ENCODE measurements around the gene RPS6KA5.
"Not testable (repeated sequence)": the region's sequence is repeated elsewhere in the genome, so short reads cannot be mapped to it uniquely, and the experiment has no call there.

The RPS6KA5 gene

DNA sequence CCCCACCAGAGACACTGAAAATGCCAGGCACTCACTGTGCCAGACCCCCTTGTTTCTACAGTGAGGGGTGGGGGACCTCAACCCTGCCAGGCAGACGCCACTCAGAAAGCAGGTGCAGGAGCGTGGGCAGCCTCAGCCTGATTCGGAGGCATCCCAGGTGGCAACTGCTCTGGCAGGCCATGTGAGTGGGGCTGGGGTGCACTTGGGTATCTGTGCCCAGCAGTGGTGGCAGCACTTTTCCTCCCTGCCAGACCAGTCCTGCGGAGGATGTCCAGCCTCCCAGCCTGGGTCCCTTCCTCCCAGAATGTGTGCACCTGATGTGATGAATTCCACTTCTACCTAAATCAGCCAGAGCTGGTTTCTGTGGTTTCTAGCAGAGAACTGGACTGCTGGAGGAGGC is 230.8 kb downstream of the RPS6KA5 start:
- no peak for DNase-seq (ENCODE audit: low spot score)

DNA sequence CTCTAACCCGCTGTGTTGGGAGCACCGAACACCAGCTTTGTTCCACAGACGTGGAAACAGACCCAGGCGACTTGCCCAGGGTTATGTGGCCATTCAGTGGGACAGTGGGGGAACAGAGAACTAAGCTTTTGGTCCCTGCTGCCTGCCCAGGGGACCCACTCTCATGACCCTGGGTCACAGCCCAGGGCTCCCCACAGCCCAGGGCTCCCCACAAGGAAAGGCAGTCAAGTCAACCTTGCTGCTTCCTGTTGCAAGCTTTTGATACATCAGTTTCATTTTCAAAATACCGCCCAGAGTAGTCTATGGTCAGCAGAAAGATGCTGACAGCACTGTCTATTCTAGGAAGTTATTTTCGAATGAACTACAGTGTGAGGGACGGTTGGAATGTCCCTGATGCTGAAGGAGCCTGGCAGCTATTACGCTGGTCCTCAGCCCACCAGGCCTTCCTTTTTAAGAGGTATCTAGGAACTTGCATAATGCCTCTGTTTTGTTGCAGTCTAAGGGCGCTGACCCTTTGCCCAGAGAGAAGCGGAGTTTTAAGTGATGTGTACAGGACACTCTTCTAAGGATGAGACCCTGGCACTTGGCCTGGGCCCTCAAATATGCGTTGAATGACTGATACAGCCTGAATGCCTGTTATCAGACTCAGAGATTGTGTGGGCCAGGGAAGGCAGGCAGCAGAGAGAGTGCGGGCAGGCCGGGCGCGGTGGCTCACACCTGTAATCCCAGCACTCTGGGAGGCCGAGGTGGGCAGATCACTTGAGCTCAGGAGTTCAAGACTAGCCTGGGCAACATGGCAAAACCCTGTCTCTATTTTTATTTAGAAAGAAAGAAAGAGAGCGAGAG is 231.6 kb downstream of the RPS6KA5 start:
- no peak for DNase-seq (ENCODE audit: low spot score)

DNA sequence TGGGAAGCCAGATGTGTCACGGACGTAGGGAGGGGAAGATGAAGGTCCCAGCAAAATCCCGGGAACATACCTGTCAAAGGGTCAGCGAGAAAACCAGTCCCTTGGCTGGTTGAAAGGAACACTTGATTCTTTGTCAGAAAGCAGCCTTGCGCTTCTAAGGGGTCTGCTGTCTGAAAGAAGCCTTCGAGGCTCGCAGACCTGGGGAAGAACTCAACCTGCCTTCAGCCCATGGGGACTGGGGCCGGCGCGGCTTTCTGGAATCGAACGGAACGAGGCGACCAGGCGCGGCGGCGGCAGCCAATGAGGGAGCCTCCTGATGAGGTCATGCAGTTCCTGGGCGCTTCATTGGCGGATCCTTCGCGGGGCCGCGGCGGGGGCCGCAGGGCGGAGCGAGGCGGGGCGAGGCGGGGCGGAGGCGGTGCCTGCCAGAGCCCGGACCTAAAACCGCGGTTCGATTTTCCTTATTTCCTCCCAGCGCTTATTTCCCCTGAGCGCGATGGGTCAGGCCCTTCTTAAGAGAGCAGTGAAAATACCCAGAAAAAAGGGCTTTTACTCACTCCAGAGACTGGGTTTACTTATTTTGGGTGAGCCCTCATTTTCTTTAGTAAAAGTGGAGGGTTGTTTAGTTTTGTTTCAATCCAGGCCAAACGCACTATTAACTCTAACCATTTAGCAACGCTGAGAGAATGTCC is 232.4 kb downstream of the RPS6KA5 start:
- peak; percentile 70 for DNase-seq (ENCODE audit: low spot score)

DNA sequence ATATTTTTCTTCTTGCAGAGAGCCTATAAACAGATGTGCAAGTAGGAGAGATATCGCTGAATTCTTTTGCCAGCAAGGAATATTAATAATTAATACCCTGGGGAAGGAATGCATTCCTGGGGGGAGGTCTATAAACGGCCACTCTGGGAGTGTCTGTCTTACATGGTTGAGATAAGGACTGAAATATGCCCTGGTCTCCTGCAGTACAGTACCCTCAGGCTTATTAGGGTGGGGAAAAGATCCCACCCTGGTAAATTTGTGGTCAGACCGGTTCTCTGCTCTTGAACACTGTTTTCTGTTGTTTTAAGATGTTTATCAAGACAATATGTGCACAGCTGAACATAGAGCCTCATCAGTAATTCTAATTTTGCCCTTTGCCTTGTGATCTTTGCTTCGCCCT is 236.9 kb downstream of the RPS6KA5 start:
- DNase-seq (ENCODE audit: low spot score) = not testable (repeated sequence)

DNA sequence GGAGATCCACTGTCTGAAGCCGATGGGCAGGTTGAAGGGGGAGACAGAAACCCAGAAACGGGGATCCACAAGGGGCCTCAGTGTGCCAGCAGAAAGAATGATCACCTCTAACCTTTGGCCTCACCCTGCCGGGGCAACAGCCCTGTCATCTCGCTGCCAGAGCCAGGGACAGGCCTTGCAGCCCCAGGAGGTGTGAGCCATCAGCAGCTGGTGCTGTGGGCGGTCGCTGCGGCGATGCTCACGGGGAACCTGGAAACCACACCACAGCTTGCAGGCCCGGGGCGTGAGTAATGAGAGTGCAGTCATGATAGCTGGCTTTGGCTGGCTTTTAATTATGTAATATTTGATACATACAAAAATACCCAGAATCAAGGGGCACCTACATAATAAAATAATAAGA is 239.5 kb downstream of the RPS6KA5 start:
- DNase-seq (ENCODE audit: low spot score) = no peak

DNA sequence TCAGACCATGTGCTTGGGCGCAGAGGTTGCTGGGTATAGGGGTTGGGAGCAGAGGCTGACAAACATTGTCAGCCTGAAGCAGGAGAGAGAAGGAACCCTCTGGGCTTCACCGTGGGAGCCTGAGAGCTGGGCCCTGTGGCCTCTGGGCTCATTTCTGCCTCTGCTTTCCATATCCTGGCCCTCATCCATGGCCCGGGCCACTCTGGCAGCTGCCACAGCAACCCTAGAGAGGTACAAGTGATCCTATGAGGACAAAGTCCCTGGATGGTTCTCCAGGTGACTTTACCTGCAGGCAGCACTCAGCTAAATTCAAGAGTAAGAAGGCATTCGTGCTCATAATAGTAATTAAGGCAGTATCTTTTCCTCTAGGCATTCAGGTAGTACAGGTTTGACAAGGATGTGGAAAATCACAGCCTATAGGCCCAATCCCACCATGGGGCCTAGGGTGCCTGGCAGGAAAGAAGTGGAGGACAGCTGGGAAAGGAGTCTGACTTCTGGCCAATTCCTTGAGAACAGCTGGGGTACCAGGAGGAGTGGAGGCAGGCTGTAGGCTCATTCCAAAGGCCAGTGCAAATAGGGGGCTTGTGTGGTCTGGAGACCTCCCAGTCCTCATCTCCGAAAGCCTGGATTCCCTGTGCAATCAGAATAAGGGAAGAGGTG is 240.6 kb downstream of the RPS6KA5 start:
- DNase-seq (ENCODE audit: low spot score) = no peak

DNA sequence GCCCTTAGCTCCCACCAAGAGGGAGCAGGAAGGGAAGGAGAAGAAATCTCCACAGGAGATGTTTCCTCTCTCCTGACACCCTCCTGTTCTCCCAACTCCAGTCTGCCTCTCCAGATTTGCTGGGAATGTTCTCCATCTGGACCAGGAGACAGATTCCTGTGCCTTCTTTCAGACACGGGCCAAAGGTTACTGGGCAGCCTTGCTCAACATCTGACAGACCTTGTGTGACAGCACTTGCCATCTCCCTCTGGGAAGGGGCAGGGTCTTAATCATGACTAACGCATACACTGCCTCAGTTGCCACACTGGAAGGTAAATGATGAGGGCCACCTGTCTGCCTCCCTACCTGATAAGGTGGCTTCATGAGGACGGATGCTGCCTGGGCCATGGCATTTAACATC is 241.7 kb downstream of the RPS6KA5 start:
- no peak for DNase-seq (ENCODE audit: low spot score)

DNA sequence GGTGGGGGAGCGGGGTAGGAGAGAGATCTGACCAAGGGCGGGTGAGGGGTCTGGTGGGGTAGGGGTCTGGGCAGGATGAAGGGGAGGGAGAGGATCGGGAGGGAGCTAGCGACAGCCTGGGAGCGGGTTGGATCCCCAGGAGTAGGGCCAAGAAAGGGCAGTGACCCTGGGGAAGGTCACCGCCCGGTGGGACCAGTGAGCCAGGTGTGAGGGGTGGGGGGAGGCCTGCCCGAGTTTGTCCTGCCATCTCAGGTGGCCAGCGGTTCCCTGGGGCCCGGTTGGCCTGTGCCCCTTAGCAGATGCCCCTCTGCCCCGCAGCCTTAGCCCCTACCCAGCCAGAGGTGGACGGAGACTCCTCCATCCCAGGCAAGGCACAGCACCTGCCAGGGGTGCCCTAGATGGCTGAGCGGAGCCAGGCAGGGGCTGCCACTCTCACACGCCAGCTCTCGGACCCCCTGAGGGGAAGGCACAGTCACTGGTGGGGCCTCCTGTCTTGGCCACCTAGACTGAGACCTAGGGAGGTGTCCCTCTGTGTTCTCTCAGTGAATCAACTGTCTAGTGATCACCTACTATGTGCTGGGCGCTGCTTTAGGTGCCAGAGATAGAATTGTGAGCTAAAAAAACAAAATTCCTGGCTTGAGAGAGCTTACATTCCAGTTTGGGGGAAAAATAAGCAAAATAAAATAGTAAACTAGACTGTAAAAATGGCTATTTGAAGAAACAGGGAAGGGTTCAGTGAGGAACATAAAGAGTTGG is 243.6 kb downstream of the RPS6KA5 start:
- no peak for DNase-seq (ENCODE audit: low spot score)

DNA sequence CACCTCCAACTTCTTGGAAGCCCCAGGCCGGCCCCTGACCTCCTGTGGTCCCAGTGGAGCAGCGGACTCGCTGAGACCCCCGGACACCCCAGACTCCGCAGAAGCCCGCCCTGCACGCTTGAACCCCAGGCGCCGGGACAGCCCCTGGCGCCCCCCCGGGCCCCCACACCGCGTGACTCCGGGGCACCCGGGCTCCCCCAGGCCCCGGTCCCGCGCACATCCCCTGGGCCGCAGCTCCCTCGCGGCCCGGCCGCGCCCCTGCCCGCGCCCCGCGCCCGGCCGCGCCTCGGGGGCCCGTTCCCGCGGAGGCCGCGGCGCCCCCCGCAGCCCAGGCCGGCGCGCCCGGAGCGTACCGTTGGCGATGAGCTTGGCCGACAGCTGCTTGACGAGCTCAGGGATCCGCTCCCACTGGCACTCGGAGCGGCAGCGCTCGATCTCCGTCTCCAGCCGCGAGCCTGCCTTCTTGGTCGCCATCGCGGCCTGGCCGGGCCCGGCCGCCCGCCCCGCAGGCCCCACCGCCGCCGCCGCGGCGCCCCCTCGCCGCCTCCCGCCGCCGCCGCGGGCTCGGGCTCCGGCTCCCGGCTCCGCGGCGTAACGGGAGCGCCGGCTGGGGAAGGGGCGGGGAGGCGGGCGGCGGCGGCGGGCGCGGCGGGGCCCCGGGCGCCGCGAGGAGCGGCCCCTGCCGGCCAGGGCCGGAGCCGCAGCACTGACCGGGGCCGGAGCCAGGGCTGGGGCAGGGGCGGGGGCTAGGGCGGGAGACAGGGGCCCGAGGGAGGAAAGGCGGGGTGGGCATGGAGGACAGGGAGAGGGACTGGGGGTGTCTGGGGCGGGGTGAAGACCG is 244.4 kb downstream of the RPS6KA5 start, which contains the start of gene TTC7B:
Gene TTC7B, minus strand, starts transcription at position 609 of the 841 bp plus-strand sequence. Its CDS starts 135 bp downstream, at position 474.
- DNase-seq (ENCODE audit: low spot score) = no peak

DNA sequence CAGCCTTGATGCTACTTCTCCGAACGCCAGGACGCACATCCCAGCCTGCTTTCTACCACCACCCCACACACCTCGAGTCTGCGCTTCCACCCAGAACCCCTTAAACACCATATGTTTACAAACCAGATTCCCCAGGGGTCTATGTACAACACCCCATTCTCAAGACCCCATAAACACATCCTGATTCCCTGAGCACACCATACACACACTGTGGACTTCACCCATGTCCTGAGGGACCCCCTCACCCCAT is 244.9 kb downstream of the RPS6KA5 start:
- DNase-seq (ENCODE audit: low spot score) = no peak

DNA sequence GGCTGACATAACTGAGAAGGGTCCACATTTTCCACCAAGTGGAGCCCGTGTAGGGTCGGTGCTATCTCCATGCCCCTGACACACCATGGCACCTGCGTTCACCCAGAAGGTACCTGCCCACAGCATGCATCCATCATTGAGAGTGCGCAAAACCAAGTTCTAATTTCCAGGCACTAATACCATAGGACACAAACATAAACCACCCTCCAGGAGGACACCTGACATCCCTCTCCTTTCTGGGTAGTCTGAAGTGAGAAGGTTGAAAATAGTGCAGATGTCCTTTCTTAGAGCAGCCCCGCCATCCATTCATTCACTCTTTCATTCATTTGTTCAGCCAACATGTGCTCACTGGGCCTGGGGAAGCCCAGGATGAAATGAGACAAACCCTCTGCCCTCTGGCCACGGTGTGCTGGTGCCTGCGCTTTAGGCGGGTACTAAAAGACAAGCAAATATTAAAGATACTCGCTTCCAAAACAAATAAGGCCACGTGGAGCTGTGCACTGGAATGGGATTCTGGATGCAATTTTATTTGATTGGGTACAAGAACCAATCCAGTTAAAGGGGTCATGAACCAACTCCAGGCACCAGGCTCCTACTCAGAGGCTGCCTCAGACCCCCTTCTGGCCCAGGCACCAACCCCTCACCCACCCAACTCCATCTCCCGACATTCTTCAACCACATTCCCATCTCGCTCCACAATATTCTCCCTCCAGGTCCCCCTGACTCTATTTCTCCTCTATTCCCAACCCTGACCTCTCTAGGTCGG is 245.5 kb downstream of the RPS6KA5 start:
- no peak for DNase-seq (ENCODE audit: low spot score)

DNA sequence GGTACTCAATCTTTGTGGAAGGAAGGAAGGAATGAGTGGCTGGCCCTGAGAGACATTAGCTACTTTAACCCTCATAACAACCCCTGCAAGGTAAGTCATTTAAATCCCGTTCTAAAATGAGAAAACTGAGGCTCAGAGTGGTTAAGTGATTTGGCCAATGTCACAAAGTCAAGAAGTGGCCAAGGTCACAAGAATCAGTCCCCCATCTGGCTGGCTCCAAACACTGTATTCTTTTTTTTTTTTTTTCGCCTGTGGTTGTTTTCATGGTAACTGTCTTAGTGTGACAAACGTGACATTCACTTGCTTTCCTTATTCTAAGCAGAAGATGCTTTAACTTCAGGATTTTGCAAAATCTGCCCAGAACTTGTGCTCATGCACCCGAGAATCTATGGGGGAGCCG is 247.0 kb downstream of the RPS6KA5 start:
- no peak for DNase-seq (ENCODE audit: low spot score)

DNA sequence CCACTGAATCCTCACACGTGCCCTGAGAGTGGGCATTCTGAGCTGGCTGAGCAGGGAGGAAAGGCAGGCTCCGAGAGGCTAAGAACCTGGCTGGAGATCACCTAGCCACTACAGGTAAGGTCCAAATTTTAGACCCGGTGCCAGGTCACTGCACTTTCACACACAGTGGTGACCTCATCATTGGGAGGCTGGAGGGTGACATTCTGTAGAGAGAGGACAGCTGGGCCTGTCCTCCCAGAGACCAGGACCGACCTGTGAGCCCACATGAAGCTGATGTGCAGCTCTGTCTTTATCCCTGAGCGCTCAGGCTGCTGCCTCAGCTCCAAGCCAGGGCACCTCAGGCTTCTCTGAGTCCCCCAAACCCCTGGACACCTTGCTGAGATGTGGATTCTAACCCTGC is 248.3 kb downstream of the RPS6KA5 start:
- DNase-seq (ENCODE audit: low spot score) = no peak

DNA sequence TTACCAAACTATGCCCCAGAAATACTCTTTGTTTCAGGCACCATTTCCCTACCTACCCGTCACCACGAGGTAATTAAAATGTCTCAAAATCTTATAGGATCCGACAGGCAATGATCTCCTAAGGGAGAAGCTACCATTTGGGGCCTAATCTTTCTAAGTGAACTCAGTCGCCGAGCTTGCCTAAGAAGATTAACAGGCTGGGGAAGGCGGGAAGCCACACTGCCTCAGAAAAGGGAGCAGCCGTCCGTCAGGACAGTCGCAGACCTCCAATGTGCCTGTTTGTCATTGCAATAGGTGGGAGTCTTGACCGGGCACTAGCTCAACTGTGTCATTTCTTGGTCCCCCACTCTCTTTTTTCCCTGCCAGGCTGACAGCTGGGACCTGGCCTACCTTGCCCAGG is 248.8 kb downstream of the RPS6KA5 start:
- no peak for DNase-seq (ENCODE audit: low spot score)

DNA sequence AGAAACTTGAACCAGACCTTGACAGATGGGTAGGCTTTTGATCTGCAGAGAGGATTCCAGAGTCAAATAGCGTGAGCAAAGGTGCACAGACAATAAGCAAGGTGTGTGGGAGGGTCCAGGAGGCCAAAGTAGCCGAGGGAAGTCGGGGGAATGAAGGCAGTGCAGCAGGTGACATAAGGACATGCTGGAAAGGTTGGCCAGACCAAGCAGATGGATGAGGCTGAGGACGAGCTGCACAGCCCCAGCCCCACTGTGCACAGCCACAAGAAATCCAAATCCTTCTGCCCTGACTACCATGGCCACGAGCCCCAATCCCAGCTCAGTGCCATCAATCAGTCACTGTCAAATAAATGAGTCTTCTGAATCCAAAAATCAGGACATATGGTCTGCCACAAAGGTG is 249.6 kb downstream of the RPS6KA5 start:
- no peak for DNase-seq (ENCODE audit: low spot score)

DNA sequence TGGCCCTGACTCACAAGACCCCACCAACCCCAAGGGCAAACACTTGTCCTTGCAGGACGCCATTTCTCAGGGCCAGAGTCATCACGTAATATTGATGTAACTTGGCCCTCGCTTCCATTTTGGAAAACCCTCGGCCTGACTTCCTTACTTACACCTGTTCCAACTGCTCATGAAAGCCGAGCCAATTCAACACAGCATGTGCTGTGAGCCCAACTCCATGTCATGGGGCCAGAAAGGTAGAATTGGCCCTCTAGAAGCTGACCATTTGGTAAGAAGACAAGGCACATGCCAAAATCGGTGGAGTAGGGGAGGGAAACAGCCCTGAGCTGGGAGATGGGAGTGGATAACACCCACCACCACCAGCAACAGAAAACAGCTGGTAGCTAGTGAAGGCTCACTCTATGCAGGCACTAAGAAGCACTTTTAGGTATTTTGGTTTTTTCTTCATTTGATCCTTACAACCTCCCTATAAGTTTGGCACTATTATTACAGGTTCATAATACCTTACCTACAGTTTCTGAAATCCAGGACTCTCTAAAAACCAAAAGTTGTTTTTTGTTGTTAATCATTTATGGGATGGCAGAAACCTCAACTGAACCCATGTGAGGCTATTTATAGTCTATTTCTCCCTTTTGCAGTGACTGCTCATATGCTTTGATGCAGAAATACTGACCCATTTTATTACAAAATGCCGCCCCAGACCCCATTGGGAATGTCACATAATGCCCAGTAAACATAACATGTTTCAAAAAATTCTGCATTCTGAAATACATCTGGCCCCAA is 250.7 kb downstream of the RPS6KA5 start:
- DNase-seq (ENCODE audit: low spot score) = no peak

DNA sequence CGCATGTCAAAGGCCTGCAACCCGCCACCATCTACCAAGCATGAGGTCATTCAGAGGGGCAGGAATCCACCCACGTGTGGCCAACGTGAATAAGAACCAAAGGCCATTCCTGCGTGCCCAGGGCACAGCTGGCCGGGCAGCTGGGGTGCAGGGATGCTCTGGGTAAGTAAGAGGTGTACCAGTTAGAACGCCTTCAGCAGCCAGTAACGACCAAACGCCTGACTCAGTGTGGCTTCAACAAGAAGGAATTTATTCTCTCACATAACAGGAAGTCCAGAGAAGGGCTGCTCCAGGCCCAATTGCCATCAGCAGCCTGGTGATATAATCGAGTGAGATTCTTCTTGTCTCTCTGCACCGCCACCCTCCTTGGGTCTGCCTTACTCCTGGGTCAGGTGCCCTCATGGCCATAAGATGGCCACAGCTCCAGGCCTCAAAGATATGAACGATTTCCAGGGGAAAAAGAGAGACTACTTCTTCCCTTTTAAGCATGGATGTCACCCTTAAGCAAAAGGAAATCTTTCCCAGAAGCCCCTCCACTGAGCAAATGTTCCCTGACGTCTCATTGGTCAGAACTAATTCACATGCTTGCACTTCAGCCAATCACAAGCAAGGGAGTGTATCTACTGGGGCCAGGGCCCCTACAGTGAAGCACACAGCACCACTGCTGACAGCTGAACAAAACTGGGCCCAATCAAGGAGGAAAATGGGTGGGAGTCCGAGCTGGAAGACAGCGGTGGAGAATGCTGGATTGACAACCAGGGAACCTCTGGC is 251.5 kb downstream of the RPS6KA5 start:
- DNase-seq (ENCODE audit: low spot score) = no peak

DNA sequence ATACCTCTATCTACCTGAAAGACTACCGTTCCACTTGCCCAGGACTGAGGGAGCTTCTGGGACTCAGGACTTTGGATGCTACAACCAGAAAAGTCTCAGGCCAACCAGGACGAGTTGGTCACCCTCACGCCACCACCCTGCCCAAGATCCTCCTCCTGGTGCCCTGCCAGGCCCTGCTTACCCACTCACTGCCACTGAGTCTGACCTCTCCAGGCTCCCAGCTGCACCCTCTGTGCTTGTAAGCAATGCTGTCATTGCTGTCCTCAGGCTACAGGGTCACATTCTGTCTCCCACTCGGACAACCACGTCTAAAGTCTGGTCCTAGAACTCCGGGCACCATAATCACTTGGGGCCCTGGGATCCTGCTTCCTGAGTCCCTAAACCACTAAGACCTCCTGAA is 253.4 kb downstream of the RPS6KA5 start:
- no peak for DNase-seq (ENCODE audit: low spot score)

All from kidney capillary endothelial cell (primary cell).